ENCODE measurements around the gene JAKMIP1. TPM values are rescaled to one million over a fixed set of nuclear protein-coding genes. Genes with fewer than 3 reads are reported as not detected.

Gene JAKMIP1
- total RNA-seq, 1 donor from 2014 or later: 0.54 TPM

DNA sequence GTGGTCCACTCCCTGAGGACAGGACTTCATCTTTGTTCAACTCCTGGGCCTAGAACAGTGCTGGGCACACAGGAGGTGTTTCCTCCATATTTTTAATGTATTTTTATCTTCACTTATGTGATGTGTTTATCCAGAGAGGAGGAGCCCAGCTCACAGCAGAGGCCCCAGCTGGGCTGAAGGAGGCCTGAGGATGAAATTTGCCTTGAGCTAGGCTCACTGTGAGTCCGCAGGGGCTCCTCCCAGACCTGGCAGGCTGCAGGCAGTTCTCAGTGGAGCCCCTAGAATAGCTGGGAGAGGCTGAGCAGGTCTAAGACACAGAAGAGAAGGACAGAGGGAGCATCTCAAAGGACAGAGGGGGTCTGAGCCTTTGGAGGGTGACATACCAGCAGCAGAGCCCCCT is 208.9 kb downstream of the JAKMIP1 start:
- TF ChIP-seq, protein P1, sequence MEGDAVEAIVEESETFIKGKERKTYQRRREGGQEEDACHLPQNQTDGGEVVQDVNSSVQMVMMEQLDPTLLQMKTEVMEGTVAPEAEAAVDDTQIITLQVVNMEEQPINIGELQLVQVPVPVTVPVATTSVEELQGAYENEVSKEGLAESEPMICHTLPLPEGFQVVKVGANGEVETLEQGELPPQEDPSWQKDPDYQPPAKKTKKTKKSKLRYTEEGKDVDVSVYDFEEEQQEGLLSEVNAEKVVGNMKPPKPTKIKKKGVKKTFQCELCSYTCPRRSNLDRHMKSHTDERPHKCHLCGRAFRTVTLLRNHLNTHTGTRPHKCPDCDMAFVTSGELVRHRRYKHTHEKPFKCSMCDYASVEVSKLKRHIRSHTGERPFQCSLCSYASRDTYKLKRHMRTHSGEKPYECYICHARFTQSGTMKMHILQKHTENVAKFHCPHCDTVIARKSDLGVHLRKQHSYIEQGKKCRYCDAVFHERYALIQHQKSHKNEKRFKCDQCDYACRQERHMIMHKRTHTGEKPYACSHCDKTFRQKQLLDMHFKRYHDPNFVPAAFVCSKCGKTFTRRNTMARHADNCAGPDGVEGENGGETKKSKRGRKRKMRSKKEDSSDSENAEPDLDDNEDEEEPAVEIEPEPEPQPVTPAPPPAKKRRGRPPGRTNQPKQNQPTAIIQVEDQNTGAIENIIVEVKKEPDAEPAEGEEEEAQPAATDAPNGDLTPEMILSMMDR (conservative IDR thresholded peaks at IDR 0.05): no peak
- Mint-ChIP-seq H3K4me1 (no peaks in the 10 kb centered on the region), H3K4me3 (no peak overlapping the region), H3K9me3 (no peaks in the 10 kb centered on the region), H3K36me3 (ENCODE audit: low read depth) (no peaks in the 10 kb centered on the region), H3K27ac (ENCODE audit: unreplicated experiment) (no peak overlapping the region), H3K27me3 (ENCODE audit: low read depth) (peaks cover 43% of the 10 kb centered on the region)
- DNase-seq (ENCODE audit: low read depth, low spot score): no peak

DNA sequence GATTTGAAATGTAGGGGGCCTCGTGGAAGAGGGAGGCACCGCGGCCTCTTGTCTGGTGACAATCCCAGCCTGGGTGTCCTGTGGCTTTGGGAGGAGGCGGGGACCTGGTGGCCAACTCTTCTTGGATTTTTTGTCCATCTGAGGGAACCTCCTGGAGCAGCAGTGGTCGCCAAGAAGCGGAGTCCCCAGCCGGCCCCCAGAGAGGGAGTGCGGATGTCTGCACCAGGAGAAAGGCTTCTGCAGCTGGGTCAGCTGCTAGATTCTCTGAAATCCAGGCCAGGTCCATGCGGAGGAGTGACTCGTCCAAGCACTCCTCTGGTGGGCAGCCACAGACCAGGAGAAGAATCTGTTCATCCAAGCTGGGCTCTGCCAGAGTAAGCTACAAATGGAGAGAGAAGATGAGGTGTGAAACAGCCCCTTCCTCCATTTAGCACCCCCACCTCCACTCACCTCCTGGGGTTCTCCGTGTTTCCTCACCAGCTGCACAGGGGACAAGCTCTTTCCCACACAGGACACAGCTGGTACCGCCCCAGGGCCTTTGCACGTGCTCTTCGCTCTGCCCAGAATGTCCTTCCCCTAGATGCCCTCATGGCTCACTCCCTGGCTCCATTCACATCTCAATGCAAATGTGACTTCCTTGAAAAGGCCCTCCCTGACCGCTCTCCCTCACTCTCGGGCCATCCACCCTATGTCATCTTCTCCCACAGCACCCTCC is 209.7 kb downstream of the JAKMIP1 start:
- H3K9me3 Mint-ChIP-seq: no peaks in the 10 kb centered on the region
- no peak for DNase-seq (ENCODE audit: low read depth, low spot score)
- H3K4me3 Mint-ChIP-seq: no peak overlapping the region
- H3K27ac Mint-ChIP-seq (ENCODE audit: unreplicated experiment): no peak overlapping the region
- H3K36me3 Mint-ChIP-seq (ENCODE audit: low read depth): no peaks in the 10 kb centered on the region
- H3K27me3 Mint-ChIP-seq (ENCODE audit: low read depth): peaks cover 38% of the 10 kb centered on the region
- TF ChIP-seq, protein P1 (conservative IDR thresholded peaks at IDR 0.05): no peak
- H3K4me1 Mint-ChIP-seq: no peaks in the 10 kb centered on the region

DNA sequence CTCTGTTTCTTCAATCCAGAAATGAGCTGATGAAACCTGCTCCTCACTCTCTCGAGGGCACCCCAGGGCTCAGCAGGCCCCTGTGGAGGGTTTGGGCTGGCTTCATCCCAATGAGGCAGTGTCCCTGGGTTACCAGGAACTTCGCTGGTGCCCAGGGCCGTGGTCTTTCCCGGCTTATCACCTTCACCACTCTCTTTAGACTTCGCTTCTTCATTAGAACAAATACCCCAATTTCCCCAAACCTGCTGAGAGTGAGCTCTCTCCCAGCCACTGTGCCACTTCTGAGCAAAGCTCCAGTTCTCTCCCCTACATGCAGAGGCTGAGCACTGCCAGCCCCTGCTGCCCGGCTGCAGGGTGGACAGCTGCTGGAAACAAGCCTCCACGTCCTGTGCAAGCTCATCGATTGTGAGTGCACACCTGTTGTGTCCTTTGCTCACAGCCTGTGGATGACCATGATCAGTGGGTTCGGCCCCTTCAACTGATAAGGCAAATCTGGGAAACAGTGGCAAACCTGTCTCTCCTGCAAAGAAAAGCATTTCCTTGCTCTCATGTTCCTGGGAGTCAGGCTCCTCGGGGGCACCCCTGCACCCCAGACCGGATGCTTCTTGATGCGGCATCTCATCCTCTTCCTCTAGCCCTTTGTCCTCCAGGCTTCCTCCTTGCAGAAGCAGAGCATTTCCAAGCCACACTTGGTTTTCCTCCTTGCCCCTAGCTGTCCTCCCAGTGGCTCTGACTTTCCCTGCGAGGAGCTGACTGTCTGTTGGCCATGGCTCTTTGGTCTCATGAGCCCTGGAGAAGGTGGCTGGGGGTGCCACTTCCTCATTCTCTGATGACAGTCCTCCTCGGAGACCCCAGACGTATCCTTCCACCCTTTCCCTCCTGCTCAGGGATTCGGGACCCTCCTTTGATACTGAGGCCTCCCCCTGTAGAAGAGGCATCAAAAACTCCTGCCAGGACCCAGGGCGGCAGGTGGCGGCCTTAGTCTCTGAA is 210.8 kb downstream of the JAKMIP1 start:
- Mint-ChIP-seq H3K36me3 (ENCODE audit: low read depth) (no peaks in the 10 kb centered on the region), H3K9me3 (peaks cover 4% of the 10 kb centered on the region), H3K4me1 (no peaks in the 10 kb centered on the region), H3K4me3 (no peak overlapping the region), H3K27ac (ENCODE audit: unreplicated experiment) (no peak overlapping the region), H3K27me3 (ENCODE audit: low read depth) (peaks cover 33% of the 10 kb centered on the region)
- TF ChIP-seq, protein P1 (conservative IDR thresholded peaks at IDR 0.05): no peak
- DNase-seq (ENCODE audit: low read depth, low spot score): no peak

DNA sequence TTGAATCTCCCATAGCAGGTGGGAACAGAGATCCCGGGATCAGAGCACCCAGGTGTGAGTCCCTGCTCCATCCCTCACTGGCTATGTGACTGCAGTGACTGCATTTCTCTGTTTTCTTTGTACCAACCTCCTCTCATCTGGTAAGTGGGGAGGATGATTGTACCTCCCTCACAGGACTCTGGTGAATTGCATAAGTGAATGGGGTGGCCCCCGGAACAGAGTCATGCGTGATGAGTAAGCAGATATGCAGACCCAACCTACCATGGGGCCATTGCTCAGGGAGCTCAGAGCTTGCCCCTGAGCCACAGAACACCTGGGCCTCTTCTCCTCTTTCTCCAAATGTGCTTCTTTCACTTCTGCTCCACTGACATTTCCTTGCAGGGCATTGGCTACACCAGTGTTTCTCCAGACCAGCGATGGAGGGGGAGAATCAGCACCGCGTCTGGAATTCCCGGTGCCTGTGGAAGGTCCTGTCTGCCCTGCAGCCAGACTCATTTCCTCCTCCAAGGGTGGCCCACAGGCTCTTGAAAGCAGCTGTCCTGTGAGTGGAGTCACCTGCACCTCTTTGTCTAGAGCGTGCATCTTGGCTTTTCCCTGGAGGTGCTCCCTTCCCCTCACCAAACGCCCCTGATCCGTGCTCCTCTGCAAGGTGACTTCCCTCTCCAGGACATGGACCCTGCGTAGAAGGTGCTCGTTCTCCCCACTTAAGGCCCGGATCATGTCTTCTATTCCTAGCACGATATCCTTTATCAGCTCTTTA is 212.1 kb downstream of the JAKMIP1 start:
- H3K27ac Mint-ChIP-seq (ENCODE audit: unreplicated experiment): no peak overlapping the region
- no peaks in the 10 kb centered on the region for H3K36me3 Mint-ChIP-seq (ENCODE audit: low read depth)
- H3K9me3 Mint-ChIP-seq: peaks cover 6% of the 10 kb centered on the region
- TF ChIP-seq, protein P1 (conservative IDR thresholded peaks at IDR 0.05): no peak
- H3K4me3 Mint-ChIP-seq: no peak overlapping the region
- DNase-seq (ENCODE audit: low read depth, low spot score): no peak
- H3K27me3 Mint-ChIP-seq (ENCODE audit: low read depth): peaks cover 36% of the 10 kb centered on the region
- no peaks in the 10 kb centered on the region for H3K4me1 Mint-ChIP-seq

DNA sequence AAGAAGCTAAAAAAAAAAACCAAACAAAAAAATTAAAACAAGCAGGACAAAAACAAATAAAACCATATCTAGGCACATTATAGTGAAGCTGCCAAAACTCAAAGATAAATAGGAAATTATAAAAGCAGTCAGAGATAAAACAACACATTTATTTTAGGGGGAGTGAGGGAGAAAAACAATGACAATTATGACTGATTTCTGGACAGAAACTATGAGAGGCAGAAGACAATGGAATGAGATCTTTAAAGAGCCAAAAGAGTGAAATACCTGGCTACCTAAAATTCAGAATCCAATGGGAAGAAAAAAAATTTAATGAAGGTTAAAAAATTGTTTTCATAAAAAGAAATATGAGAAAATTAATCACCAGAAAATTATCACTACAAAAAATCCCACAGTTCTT is 215.5 kb downstream of the JAKMIP1 start:
- DNase-seq (ENCODE audit: low read depth, low spot score): no peak
- Mint-ChIP-seq H3K4me3 (no peak overlapping the region), H3K36me3 (ENCODE audit: low read depth) (no peaks in the 10 kb centered on the region), H3K4me1 (no peaks in the 10 kb centered on the region), H3K27ac (ENCODE audit: unreplicated experiment) (no peak overlapping the region), H3K9me3 (peaks cover 6% of the 10 kb centered on the region), H3K27me3 (ENCODE audit: low read depth) (peaks cover 35% of the 10 kb centered on the region)
- TF ChIP-seq, protein P1 (conservative IDR thresholded peaks at IDR 0.05): no peak
